Ishikawa (cell line): ENCODE data around the gene EXTL2.

ENCODE experiments used
- EP300 ChIP-seq: IDR thresholded peaks from 2 replicates; pipeline ENCODE4 v1.6.1; 2012; ENCODE audit warnings: borderline replicate concordance

Gene EXTL2

DNA sequence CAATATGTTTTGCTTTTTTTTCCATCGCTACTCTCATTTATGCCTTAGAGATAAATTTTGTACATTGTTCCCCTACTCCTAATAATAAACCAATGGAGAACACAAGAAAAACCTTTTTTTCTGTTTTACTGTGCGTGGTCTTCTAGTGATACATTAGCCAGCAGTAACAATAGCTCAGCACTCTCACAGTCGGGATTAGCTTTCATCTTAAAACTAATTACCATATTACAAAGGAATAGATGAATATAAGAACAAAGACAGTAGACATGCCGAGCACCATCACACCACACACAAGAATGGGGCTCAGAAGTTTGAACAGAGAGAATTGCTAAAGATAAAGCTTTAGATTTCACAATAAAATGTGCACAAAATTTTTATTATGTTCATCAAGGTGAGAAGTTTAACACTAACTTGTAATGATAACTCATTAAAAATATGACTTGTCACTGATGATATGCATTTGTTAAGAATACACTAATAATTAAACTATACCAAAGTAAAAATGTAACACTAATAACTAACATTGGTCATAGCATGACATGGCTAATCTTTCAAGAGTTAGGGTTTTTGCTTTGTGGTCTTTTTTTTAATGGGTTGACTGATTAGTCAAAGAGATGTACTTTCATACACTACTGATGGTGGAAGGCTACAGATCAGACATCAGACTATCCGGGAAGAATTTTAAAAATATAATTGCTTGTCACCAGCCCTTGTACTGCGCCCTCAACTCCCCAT, 61.8 kb downstream of the EXTL2 start:
- no peak for TF ChIP-seq EP300
